Fibroblast of skin of back (primary cell): Measurements from ENCODE around the gene ME3.
"Not testable (repeated sequence)": the region's sequence is repeated elsewhere in the genome, so short reads cannot be mapped to it uniquely, and the experiment has no call there.

ENCODE experiments used
- DNase-seq: peaks from one replicate; pipeline ENCODE4 v3.0.0-alpha.2; 2013

ME3 gene

DNA sequence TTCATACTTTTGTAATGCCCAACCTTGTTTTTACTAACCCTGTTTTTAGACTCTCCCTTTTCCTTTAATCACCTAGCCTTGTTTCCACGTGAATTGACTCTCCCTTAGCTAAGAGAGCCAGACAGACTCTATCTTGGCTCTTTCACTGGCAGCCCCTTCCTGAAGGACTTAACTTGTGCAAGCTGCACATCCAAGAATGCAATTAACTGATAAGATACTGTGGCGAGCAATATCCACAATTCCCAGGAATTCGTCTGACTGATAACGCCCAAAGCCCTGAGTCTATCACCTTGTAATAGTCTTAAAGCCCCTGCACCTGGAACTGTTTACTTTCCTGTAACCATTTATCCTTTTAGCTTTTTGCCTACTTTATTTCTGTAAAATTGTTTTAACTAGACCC lies 248.9 kb downstream of the ME3 start:
- not testable (repeated sequence) for DNase-seq

DNA sequence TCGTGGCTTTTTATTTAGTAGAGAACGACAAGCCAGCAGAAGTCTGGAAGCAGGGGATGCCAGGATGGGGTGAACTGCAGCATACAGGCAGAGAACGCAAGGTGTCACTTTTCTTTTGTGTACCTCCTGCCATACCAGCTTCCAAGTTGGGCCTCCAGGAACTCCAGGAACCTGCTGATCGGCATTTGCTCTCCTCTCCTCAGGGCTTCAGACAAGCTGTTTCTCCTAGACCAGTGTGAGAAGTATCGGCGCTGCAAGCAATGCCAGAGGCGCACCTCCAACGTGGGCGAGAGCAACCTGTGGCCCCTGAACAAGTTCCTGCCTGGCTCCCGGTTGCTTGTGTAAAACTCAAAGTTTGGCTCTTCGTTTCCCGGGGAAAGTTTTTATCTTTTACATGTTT lies 250.0 kb downstream of the ME3 start:
- no peak for DNase-seq

DNA sequence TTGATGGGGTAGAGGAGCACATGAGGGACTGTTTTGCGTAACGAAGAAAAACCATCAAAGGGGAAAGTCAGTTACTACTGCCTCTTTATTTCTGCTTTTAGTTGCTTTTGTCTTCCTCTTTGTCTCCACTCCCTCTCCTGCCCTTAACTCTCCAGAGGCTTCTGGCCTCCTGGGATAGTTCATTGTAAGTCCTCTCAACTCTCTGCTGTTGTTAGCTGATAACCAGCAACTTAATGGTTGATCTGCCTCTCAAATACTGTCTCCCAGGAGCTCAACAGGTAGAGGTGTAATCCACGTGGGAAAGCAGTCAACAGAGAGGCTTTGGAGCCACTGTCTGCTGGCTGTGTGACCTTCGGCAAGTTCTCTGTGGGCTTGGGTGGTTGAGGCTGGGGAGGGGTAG lies 250.5 kb downstream of the ME3 start:
- no peak for DNase-seq

DNA sequence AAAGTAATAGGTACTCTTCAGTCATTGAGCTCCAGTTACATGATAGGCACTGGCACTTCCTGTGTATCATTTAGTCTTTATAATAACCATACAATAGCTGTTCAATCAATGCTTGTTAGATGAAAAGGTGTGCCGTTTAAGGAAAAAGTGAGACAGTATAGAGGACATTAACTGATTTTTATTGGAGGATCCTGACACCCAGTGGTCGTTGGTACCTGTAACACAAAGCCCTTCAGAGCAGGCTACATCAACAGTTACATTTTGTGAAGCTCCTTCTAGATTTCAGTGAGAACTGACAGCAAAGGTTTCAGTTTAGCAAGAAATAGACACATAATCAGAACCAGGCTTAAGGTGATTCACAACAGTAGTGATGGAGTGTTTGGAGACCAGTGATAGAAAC lies 253.5 kb downstream of the ME3 start:
- no peak for DNase-seq

DNA sequence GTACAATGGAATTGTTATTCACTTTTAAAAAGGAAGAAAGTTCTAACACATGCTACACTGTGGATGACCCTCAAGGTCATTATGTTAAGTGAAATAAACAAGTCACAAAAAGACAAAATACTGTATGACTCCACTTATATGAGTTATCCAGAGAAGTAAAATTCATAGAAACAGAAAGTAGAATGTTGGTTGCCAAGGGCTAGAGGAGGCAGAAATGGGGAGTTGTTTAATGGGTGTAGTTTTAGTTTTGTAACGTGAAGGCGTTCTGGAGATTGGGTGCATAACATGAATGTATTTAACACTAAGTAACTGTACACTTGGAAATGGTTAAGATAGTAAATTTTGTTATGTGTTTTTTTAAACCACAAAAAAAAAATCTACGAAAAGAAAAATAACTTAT lies 253.9 kb downstream of the ME3 start:
- no peak for DNase-seq

DNA sequence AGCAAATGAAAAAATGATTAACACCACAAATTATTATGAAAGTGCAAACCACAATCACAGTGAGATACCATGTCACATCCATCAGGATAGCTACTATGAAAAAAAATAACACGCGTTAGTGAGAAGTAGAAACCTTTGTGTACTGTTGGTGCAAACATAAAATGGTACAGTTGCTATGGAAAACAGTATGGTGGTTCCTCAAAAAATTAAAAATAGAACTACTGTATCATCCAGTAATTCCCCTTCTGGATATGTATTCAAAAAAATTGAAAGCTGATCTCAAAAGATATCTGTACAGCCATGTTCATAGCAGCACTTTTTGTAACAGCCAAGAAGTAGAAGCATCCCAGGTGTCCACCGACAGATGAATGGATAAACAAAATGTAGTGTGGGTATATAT lies 254.3 kb downstream of the ME3 start:
- DNase-seq: no peak

DNA sequence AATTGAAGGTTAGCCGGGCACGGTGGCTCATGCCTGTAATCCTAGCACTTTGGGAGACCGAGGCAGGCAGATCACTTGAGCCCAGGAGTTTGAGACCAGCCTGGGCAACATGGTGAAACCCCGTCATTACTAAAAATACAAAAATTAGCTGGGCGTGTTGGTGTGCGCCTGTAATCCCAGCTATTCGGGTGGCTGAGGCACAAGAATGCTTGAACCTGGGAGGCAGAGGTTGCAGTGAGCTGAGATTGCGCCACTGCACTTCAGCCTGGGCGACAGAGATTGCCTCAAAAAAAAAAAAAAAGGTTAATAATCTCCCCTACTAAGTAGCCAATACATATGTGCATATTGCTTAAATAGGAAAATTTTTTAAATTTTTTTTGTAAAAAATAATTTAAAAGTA lies 255.5 kb downstream of the ME3 start:
- not testable (repeated sequence) for DNase-seq

DNA sequence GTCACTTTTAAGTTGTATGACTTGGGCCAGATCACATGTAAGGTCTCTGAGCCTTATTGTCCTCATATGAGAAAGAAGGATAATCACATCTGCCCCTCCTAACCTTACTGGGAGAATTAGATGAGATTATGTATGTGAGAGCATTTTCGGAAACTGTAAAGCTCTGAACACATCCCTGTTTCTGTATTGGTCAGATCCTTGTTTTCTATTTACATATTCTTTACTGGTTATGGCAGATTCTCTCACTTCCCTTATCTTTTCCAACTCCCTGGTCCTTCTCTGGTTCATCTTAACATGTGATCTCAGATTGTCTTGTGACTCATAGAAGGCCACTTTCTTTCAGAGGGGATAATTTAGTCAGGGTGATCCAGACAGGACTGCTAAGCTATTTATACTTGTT lies 255.9 kb downstream of the ME3 start:
- DNase-seq: peak; percentile 9

DNA sequence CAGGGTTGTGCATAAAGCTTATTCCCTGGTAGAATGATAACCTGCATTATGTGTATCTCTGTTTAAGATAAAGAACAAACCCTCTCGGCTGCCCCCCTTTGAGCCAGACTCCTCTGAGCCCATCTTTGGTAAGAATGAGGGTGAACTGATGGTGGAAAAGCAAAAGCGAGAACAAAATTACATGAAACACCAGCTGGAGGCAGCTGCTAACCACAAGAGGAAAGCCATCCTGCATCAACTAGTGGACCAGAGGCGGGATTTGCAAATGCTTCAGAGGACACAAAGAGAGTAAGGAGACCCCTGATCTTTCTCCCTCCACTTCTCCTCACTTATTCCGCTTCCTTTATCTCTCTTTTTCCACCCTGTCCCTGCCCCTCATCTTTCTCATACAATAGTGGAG lies 257.4 kb downstream of the ME3 start:
- no peak for DNase-seq

DNA sequence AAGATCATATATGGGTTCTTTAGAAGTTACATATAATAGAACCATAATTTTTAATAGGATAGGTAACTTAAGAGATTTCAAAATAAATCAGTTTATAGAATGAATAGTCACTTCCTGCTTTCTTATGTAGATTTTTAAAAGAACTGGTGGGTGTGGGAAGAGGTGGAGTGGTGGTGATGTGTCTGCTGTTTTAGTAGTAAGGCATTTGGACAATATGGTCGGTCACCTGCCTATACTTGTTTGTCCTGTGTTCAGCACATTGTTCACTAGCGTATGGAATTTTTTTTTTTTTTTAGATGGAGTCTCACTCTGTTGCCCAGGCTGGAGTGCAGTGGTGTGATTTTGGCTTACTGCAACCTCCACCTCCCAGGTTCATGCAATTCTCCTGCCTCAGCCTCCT lies 258.4 kb downstream of the ME3 start:
- DNase-seq: no peak

DNA sequence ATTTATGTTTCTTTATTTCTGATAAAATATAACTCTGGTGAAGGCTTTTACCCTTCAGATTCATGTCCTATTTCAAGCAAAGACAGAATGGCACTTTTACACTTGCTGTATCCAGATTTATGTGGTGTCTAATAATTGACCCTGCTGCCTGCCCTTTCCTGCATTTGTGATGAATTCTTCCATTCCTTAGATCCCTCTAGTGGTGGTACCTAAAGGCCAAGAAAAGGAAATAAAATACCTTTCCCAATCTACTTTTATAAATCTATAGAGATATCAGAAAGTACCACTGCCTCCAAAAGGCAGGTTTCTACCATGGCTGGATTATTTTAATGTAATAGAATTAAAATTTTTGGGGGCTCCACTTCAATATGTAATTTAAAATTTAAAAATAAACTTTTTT lies 263.6 kb downstream of the ME3 start:
- DNase-seq: no peak

DNA sequence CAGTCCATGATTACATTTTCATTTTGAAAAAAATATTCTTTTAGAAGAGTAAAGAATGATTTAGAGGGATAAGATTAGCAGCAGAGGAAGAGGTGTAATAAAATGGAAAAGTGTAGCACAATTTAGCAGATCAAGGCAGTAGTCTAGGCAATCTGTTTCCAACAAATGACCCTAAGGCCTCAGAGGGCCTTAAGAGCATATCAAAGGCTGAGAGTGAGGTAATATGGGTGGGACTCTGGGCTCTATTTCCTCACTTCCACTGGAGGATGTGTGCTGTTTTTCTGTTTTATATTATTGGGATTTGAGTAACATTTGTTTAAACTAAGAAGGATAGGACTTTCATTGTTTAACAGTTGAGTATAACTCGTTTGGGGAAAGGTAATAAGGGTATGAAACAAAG lies 269.0 kb downstream of the ME3 start:
- DNase-seq: no peak

DNA sequence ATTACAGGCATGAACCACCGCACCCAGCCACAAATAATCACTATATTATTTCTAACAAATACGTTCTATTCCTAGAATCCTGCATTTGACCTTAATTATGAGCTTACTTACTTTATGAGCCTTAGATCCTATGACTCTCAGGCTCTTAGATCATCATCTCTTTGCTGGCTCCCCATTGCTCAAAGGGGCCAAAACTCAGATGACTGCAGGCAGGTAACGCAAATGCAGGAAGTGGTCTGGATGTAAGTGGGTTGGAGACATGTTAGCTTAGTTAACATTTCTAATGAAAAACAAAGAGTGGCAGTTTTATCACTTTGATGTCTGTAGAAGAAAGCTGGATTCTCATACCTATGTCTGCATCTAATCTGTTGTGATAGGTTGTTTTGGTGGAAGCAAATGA lies 274.3 kb downstream of the ME3 start:
- DNase-seq: no peak

DNA sequence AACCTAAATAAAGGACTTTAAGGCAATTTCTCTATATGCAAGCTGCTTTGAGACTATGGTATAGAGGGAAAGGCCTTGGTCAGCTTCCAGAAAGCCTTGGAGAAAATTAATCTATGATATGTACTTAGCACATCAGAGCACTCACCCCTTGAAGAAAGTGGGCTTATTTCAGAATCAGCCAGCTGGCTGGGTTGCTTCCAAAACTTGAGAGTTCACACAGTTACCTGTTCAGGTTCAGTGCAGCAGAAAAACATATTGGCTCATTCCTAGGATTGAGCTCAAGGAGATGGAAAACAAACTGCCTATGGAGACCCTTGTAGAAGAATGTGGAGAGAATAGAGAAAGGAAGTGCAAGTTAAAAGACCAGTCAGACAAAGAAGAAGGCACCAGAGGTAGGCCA lies 275.1 kb downstream of the ME3 start:
- no peak for DNase-seq

DNA sequence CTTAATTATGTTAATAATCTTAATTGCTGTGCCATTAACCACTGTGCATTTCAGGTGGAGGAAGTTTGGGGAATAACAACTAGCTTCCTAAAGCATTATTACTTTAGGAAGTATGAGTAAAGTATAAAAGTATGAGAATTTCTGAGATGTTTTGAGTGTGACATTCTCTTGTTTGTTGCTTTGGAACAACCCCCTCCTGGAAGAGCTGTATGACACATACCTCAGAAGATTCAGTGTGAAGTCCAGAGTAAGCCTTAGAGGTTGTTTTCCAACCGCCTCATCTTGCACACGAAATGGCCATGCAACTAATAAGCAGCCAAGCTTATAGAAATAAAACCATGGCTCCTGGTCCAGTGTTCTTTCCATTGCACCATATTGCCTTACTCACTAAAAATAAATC lies 276.0 kb downstream of the ME3 start:
- peak; percentile 92 for DNase-seq

DNA sequence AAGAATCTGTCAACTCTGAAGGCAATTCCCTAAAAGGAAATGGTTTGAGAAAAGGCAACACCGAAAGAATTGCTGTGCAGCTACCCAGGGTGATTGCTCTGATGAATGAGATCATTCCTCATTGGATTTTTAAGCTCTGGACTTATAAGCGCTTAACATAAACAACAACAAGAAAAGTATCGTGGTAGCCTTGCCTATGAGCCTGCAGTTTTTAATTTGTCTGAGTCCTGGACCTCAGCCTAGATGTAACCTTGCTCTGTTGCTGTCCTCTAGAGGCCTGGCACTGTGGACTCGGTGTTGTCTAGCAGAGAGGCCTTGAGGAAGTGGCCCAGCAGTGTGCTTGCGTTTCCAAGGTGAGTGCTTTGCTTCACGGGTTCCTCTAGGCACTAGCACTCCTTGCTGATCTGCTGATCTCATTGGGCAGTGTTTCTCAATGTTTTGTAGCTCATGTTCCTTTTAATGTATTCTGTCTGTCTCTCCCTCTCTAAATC lies 277.3 kb downstream of the ME3 start:
- DNase-seq: peak; percentile 84
